IgD-negative memory B cell (primary cell): ENCODE measurements around the gene CTBS. TPM values are rescaled to one million over a fixed set of nuclear protein-coding genes. Genes with fewer than 3 reads are reported as not detected.
"Not testable (repeated sequence)": the region's sequence is repeated elsewhere in the genome, so short reads cannot be mapped to it uniquely, and the experiment has no call there.

Experiments
- H3K27ac Mint-ChIP-seq, 3 donors: one replicate each; pipeline ENCODE4 v1.8.0; 2020 to 2022; ENCODE audit warnings: mild to moderate bottlenecking in 3 of 3, mixed read lengths in 3 of 3, moderate library complexity in 1 of 3
- H3K27me3 Mint-ChIP-seq: one replicate; pipeline ENCODE4 v1.8.0; 2021; ENCODE audit warnings: mixed read lengths
- H3K36me3 Mint-ChIP-seq: one replicate; pipeline ENCODE4 v1.8.0; 2020; ENCODE audit warnings: mild to moderate bottlenecking, mixed read lengths
- H3K4me1 Mint-ChIP-seq, 3 donors: one replicate each; pipeline ENCODE4 v1.8.0; 2020 to 2022; ENCODE audit warnings: mixed read lengths in 3 of 3, mild to moderate bottlenecking in 1 of 3
- H3K4me3 Mint-ChIP-seq, 4 donors: one replicate each; pipeline ENCODE4 v1.8.0; 2020 to 2022; ENCODE audit warnings: mild to moderate bottlenecking in 4 of 4, mixed read lengths in 4 of 4, moderate library complexity in 3 of 4
- H3K9me3 Mint-ChIP-seq, 3 donors: one replicate each; pipeline ENCODE4 v1.8.0; 2020 to 2021; ENCODE audit warnings: mixed read lengths in 3 of 3, mild to moderate bottlenecking in 1 of 3
- polyA plus RNA-seq: library from polyadenylated mRNA; unstranded; fragments of 300-500 nt; fragmentation: Illumina TruSeq; gene quantifications from one replicate; pipeline ENCODE4 v1.2.3, GENCODE V29; 2021

CTBS gene
- polyA plus RNA-seq, 1 donor from 2014 or later, result 28.6 TPM

DNA sequence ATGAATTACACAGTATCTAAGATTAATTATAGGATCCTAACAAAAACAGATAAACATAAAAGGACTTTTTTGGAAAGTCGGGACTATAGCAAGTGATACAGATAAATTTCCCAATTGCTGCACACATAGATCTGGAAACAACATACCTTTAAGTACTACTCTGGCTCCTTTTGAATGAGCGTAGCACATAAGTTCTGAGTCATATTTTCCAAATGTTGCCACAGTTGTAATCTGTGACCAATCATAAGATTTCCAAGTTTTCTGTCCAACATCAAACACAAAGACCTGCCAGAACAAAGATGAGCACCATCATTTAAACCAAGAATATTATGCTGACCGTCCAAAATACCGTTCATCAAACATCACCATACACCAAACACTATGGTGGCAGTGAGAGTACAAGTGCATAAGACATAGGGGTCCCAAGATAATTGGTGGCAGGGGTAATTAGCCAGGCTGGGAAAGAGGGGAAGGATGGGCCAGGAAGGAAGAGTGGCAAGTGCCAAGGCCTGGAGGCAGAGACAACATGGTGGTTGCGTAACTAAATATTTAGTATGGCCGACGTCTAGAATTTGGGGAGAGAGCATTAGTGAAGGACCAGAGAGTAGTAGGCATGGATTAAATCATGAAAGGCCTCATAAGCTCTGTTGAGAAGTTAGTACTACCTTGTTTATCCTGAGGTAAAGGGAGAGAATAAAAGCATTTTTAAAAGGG, 3.6 kb downstream of the CTBS start:
- no peak overlapping the region for H3K27ac Mint-ChIP-seq

DNA sequence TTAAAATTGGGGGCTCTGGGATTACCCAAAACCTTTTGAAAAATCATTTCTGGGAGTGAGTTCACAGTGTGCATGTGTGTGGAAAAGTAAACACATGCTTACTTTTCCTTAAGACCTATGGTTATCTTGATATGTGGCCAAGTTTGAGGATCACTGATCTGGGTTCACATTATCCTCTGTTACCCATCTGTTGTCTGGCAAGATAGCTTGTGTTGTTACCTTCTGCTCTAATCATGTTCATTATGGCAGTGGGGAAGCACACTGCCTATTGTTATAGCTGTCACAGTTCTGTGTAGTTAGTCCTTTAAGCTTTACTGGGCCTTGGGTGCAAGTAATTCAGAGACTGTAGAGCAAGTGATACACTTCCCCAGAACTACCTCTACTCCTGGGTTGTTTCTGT, 5.0 kb downstream of the CTBS start:
- H3K27me3 Mint-ChIP-seq, result no peaks in the 10 kb centered on the region
- no peak overlapping the region for H3K4me3 Mint-ChIP-seq
- H3K36me3 Mint-ChIP-seq, result peaks cover 15% of the 10 kb centered on the region
- H3K4me1 Mint-ChIP-seq, result peaks cover 32 to 36% (median 35%) of the 10 kb centered on the region in 3 donors
- no peak overlapping the region for H3K27ac Mint-ChIP-seq
- no peaks in the 10 kb centered on the region for H3K9me3 Mint-ChIP-seq

More for the DNA sequence above, 3.6 kb downstream of the CTBS start:
- no peaks in the 10 kb centered on the region for H3K9me3 Mint-ChIP-seq
- H3K27me3 Mint-ChIP-seq, result no peaks in the 10 kb centered on the region
- peaks cover 17% of the 10 kb centered on the region for H3K36me3 Mint-ChIP-seq
- peaks cover 39 to 46% (median 41%) of the 10 kb centered on the region in 3 donors for H3K4me1 Mint-ChIP-seq
- peak overlapping the region in 2 of 4 donors; percentile 9 to 99 for H3K4me3 Mint-ChIP-seq

GRCh38 chr1:84550826-84551225, 23.4 kb downstream of the CTBS start:
- H3K9me3 Mint-ChIP-seq, result no peaks in the 10 kb centered on the region
- no peak overlapping the region for H3K27ac Mint-ChIP-seq
- no peaks in the 10 kb centered on the region for H3K27me3 Mint-ChIP-seq
- no peak overlapping the region for H3K4me3 Mint-ChIP-seq
- no peaks in the 10 kb centered on the region for H3K4me1 Mint-ChIP-seq
- peaks cover 8% of the 10 kb centered on the region for H3K36me3 Mint-ChIP-seq

DNA sequence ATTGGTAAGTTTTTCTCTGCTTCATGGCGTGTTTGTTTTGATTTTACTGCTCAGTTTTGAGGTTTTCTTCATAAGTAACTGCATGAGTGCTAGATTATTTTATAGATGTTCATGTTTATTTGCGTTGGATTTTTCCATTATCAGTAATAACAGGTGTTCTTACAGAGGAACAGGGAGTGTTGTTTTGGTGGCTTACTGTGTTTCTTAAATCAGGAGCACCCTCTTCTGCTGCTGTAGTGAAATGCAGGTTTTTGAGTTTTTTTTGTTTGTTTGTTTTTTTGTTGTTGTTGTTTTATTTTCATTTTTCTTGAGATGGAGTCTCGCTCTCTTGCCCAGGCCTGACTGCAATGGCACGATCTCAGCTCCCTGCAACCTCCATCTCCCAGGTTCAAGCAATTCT, 32.6 kb downstream of the CTBS start:
- Mint-ChIP-seq H3K27ac (no peak overlapping the region), H3K9me3 (no peaks in the 10 kb centered on the region), H3K36me3 (peaks cover 8% of the 10 kb centered on the region), H3K4me1 (peaks cover 0 to 7% (median 2%) of the 10 kb centered on the region in 3 donors), H3K4me3 (no peak overlapping the region), H3K27me3 (no peaks in the 10 kb centered on the region)

GRCh38 chr1:84540759-84541158, 33.5 kb downstream of the CTBS start:
- H3K27ac Mint-ChIP-seq, result no peak overlapping the region
- H3K36me3 Mint-ChIP-seq, result peaks cover 8% of the 10 kb centered on the region
- peaks cover 0 to 7% (median 2%) of the 10 kb centered on the region in 3 donors for H3K4me1 Mint-ChIP-seq
- no peak overlapping the region for H3K4me3 Mint-ChIP-seq
- no peaks in the 10 kb centered on the region for H3K9me3 Mint-ChIP-seq
- H3K27me3 Mint-ChIP-seq, result no peaks in the 10 kb centered on the region

DNA sequence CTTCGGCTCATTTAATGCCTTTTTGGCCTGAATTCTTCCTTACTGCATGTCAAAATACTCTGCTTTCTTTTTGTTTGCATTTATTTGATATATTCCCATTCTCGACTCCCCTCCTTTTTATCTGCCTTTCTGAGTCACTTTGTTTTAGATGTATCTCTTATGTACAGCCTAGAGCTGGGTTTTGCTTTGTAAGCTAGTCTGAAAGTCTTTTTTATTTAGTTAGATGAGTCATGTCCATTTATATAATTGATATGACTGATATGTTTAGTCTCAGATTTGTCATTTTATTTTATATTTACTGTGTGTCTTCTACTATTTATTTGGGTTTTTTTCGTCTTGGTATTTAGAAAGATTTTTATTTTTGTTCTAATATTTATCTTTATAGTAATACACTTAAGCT, 34.3 kb downstream of the CTBS start:
- H3K27me3 Mint-ChIP-seq, result no peaks in the 10 kb centered on the region
- no peak overlapping the region for H3K4me3 Mint-ChIP-seq
- no peak overlapping the region for H3K27ac Mint-ChIP-seq
- no peaks in the 10 kb centered on the region for H3K9me3 Mint-ChIP-seq
- peaks cover 0 to 7% (median 2%) of the 10 kb centered on the region in 3 donors for H3K4me1 Mint-ChIP-seq
- H3K36me3 Mint-ChIP-seq, result peaks cover 10% of the 10 kb centered on the region

DNA sequence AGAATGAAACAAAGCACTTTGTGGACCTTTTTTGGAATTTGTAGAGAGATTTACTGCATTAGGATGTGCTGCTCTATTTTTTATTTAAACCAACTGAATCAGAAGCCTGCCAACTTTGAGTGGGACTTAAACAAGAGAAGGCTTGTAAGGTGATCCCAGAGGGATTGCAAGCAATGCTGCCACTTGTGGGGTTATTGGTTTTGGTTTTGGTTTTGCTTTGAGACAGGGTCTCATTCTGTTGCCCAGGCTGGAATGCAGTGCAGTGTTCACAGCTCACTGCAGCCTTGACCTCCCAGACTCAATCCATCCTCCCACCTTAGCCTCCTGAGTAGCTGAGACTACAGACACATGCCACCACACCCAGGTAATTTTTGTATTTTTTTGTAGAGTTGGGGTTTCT, 35.6 kb downstream of the CTBS start:
- H3K36me3 Mint-ChIP-seq, result peaks cover 10% of the 10 kb centered on the region
- H3K27ac Mint-ChIP-seq, result no peak overlapping the region
- H3K27me3 Mint-ChIP-seq, result no peaks in the 10 kb centered on the region

DNA sequence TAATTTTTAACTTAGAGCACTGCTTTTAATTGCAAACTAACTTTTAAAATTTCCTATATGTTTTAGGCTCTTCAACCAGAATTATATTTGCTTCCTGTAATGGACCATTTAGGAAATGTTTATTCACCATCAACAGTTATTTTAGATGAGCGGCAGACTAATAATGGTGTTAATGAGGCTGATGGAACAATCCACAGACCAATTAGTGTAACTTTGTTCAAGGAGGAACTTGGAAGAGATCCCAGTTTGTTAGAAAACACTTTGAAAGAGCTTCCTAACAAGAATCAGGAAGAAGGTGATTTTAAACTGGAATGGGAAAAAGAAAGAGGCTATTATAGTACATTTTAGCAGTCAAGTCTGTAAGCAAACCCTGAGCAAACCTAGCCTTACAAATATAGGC, 48.5 kb downstream of the CTBS start:
- Mint-ChIP-seq H3K36me3 (peaks cover 10% of the 10 kb centered on the region), H3K4me3 (no peak overlapping the region), H3K9me3 (peaks cover 0 to 2% (median 0%) of the 10 kb centered on the region in 3 donors), H3K4me1 (no peaks in the 10 kb centered on the region), H3K27ac (no peak overlapping the region), H3K27me3 (no peaks in the 10 kb centered on the region)

More for the DNA sequence above, 35.6 kb downstream of the CTBS start:
- no peaks in the 10 kb centered on the region for H3K9me3 Mint-ChIP-seq
- peaks cover 0 to 7% (median 2%) of the 10 kb centered on the region in 3 donors for H3K4me1 Mint-ChIP-seq
- no peak overlapping the region for H3K4me3 Mint-ChIP-seq

GRCh38 chr1:84524590-84524989, 49.6 kb downstream of the CTBS start:
- Mint-ChIP-seq H3K9me3 (peaks cover 0 to 2% (median 0%) of the 10 kb centered on the region in 3 donors), H3K36me3 (peaks cover 10% of the 10 kb centered on the region), H3K27me3 (no peaks in the 10 kb centered on the region), H3K27ac (no peak overlapping the region), H3K4me1 (no peaks in the 10 kb centered on the region), H3K4me3 (no peak overlapping the region)

GRCh38 chr1:84510668-84511067, 63.6 kb downstream of the CTBS start:
- Mint-ChIP-seq H3K4me1 (peaks cover 4 to 6% (median 6%) of the 10 kb centered on the region in 3 donors), H3K9me3 (no peaks in the 10 kb centered on the region), H3K27ac (no peak overlapping the region), H3K4me3 (no peak overlapping the region), H3K27me3 (no peaks in the 10 kb centered on the region), H3K36me3 (no peaks in the 10 kb centered on the region)

- Mint-ChIP-seq H3K4me1 (peaks cover 5 to 9% (median 6%) of the 10 kb centered on the region in 3 donors), H3K4me3 (no peak overlapping the region), H3K27me3 (no peaks in the 10 kb centered on the region), H3K9me3 (no peaks in the 10 kb centered on the region), H3K36me3 (no peaks in the 10 kb centered on the region), H3K27ac (no peak overlapping the region)
Observed at GRCh38 chr1:84510165-84510564, 64.1 kb downstream of the CTBS start.

- Mint-ChIP-seq H3K36me3 (no peaks in the 10 kb centered on the region), H3K27ac (peak overlapping the region in 1 of 3 donors; percentile 77), H3K4me1 (peaks cover 13 to 20% (median 18%) of the 10 kb centered on the region in 3 donors), H3K27me3 (no peaks in the 10 kb centered on the region), H3K4me3 (peak overlapping the region in 2 of 4 donors; percentile 22 to 39), H3K9me3 (no peaks in the 10 kb centered on the region)
Observed at GRCh38 chr1:84509029-84509428, 65.2 kb downstream of the CTBS start.

GRCh38 chr1:84508510-84508909, 65.7 kb downstream of the CTBS start:
- no peaks in the 10 kb centered on the region for H3K27me3 Mint-ChIP-seq
- H3K27ac Mint-ChIP-seq, result no peak overlapping the region
- H3K36me3 Mint-ChIP-seq, result no peaks in the 10 kb centered on the region
- H3K4me1 Mint-ChIP-seq, result peaks cover 18 to 23% (median 22%) of the 10 kb centered on the region in 3 donors
- peak overlapping the region in 1 of 4 donors; percentile 77 for H3K4me3 Mint-ChIP-seq
- H3K9me3 Mint-ChIP-seq, result no peaks in the 10 kb centered on the region

DNA sequence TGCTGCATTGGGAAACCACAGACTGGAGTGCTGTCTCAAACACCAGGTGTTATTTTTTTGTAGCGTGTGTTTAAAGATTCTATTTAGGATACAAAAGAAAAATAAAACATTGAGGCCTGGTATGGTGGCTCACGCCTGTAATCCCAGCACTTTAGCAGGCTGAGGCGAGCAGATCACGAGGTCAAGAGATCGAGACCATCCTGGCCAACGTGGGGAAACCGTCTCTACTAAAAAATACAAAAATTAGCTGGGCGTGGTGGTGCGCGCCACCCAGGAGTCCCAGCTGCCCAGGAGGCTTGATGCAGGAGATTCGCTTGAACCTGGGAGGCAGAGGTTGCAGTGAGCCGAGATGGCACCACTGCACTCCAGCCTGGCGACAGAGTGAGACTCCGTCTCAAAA, 66.4 kb downstream of the CTBS start:
- not testable (repeated sequence) for H3K36me3 Mint-ChIP-seq, H3K9me3 Mint-ChIP-seq, H3K4me3 Mint-ChIP-seq, H3K27ac Mint-ChIP-seq, H3K27me3 Mint-ChIP-seq
- peaks cover 24 to 29% (median 29%) of the 10 kb centered on the region in 3 donors for H3K4me1 Mint-ChIP-seq

DNA sequence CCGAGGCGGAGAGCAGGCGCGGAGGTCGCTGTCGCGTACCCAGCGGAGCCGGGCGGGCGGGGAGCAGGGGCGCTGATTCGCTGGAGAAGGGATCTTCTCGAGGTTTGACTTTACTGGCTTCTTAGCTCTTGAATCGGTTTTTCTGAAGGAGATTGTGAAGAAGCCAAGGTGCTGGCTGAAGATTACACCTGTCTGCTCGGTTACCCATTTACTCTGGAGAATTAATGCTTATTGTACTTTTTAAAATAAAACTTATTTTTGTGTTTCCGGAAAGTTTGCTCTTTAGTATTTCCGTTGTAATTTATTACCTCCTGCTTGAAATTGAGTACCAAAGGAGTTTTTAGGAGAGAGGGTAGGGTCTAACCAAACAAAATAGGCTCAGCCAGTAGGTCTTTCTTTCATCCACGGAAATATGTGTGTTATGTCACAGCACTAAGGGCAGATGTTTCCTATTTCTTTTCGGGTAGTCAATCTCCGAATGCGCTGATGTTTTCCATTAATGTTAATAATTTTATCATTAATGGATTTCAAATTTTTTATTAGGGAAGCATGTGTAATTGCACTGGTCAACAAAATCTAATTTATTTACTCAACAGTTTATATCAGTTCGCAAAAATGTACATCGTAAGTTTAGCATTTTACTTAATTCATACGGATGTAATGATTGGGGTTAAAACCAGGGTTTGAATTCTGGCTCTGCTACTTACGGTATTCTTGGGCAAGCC, 67.3 kb downstream of the CTBS start:
- H3K27me3 Mint-ChIP-seq, result no peaks in the 10 kb centered on the region
- peak overlapping the region; percentile 77 to 94 (median 93) for H3K27ac Mint-ChIP-seq
- peaks cover 27 to 31% (median 29%) of the 10 kb centered on the region in 3 donors for H3K4me1 Mint-ChIP-seq
- no peaks in the 10 kb centered on the region for H3K9me3 Mint-ChIP-seq
- peak overlapping the region; percentile 90 to 99 (median 96) for H3K4me3 Mint-ChIP-seq
- H3K36me3 Mint-ChIP-seq, result no peaks in the 10 kb centered on the region
